Cortex of kidney (tissue), 1 donor: ENCODE measurements around the gene DGAT2.

ENCODE experiments used
- DNase-seq: peaks from one replicate; lab custom pipeline; 2025; lab: John Stamatoyannopoulos, UW

DGAT2 gene

GRCh38 chr11:75780888-75781287 lies 12.3 kb downstream of the DGAT2 start:
- DNase-seq = no peak

- DNase-seq = no peak
These were observed 12.7 kb downstream of the DGAT2 start for GRCh38 chr11:75781296-75781695.

GRCh38 chr11:75781831-75782230 lies 13.3 kb downstream of the DGAT2 start:
- no peak for DNase-seq

DNA sequence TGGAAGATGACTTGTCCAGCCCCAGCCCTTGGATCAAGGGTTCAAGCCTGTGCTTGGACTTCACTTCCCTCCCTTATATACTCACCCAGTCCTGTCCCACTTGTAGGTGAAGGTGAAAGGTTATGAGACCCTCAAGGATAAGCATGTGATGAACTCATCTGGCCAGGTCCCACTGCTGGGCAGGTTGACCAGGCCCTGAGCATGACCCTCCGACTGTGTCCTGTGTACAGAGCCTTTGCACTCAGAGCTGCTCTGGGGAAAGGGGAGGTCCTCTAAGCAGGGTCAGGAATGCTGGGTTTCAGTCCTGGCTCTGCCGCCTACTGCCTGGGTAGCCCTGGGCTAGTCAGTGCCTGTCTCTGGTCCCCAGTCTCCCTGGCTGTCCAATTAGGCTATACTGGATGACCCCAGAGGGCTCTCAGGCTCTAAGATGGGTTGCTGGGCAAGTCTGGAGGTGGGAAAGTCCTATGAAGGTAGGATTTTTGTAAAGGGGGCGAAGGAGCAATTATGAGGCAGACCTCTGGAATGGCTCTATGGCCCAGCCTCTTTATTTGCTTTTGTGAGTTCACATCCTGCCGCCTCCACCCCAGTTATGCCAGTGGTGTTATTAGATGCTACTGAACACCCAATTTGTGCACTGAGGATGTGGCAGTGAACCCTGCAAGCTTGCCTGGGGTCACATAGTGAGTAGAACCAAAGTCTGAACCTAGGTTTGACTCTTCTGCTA lies 14.1 kb downstream of the DGAT2 start:
- no peak for DNase-seq

- DNase-seq = no peak
These were observed 15.0 kb downstream of the DGAT2 start for GRCh38 chr11:75783416-75784084.

- DNase-seq = no peak
These were observed 15.5 kb downstream of the DGAT2 start for GRCh38 chr11:75784085-75784478.

GRCh38 chr11:75784506-75784905 lies 15.9 kb downstream of the DGAT2 start:
- no peak for DNase-seq

DNA sequence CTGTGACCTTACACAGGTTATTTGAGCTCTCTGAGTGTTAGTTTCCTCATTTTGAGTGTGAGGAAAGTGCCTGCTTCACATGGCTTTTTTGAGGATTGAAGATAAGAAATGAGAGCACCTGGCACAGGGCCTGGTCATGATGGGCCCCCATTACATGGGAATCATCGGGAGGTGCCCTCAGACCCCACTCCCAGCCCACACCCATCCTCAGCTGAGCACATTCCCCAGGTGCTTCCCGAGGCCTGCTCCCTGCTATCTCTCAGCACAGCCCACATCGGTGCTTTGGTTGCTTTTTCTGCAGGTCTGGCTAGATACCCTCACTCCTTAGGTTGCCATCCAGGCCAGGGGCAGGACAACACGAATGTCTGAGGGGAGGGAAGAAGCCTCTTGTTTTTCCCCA lies 16.6 kb downstream of the DGAT2 start:
- DNase-seq = no peak

- no peak for DNase-seq
These were observed 17.6 kb downstream of the DGAT2 start for GRCh38 chr11:75786101-75786736.

- no peak for DNase-seq
These were observed 20.9 kb downstream of the DGAT2 start for GRCh38 chr11:75789521-75789920.

DNA sequence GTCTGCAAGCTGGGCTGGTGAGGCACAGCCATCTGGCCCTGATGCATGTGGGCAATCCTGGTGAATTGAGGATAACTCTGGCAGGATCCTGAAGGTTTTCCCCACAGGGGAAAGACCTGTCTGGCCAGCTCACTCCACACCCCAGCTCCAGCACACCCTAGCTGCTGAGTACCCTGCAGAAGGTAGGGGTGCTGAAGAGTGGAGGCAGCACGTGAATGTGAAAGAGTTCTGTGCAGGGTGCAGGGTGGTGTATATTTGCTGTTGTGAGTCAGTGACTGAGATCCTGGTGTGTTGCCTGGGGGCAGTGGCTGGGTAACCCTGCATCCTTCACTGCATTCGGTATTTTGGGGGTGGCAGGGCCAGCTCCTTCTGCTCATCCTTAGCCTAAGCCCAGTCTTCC lies 22.4 kb downstream of the DGAT2 start:
- DNase-seq = no peak

DNA sequence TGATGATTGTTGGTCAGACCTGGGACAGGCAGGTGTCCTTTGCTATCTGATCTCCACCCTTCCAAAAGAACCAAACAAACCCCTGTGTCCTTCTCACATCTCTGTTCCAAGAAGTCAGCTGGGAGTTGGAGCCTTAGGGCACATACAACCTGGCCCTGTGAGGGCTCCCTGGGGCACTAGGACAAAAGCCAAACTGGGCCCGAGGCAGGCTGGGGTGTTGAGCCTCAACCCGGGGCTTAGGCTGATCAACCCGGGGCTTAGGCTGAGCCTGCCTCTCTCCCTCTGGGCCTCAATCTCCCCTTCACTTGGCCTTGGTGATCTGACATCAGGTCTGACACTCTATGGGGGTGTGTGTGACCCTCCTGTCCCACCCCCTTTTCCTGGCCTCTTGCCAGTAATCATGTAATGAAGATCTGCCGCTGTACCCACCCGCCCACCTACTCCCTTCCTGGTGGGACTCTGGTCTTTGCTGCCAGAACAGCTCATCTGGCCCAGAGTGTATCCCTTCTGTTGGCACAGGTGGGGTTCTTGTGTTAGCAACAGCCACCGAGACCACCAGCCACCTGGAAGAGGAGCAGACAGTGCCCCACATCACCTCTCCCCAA lies 23.7 kb downstream of the DGAT2 start:
- DNase-seq = no peak

- no peak for DNase-seq
These were observed 24.6 kb downstream of the DGAT2 start for GRCh38 chr11:75792997-75793800.

GRCh38 chr11:75793966-75794365 lies 25.4 kb downstream of the DGAT2 start:
- no peak for DNase-seq

DNA sequence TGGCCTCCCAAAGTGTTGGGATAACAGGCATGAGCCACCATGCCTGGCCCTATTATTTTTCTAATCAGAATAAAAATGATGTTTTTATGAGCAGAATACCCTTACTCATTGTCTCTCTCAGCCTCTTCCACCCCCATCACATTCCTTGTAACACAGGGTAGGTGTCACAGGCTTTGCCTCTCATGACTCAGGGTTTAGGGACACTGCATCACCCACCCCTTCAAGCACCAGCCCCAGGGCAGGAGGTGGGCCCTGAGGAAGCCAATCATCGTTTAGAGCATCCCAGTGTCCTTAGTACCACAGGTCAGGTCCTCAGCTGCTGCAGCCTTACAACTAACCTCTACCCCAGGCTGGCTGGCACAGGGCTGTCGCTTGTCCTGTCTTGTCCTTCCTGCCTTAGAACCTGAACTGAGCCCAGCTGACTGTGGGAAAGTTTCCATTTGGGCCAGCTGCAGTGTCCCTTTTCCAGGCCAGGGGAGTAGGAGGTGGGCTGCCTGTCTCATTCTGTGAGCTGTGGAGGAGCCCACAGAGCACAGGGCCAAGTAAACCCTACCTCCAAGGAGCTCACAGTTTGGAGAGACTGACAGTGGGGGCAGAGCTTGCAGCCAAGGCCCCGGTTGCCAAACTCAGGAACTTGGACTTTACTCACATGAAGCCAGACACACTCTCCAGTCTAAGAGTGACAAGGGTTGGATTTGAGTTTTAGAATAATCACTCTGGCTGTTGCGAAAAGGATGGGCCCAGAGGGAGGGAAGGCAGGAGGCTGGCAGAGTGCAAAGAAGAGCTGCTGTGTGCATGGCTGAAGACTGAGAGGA lies 26.9 kb downstream of the DGAT2 start:
- no peak for DNase-seq

DNA sequence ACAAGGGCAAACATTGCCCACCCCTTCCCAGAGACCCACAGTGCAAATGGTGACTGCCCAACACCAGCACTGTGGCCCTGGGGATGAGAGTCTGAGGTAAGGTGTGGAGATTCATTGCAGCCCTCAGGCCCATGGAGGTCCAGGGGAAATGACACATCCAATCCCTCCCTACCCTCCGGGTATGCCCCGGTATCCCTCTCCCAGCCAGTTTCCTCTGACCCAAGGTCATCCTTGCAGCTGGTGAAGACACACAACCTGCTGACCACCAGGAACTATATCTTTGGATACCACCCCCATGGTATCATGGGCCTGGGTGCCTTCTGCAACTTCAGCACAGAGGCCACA lies 27.5 kb downstream of the DGAT2 start:
- no peak for DNase-seq

- no peak for DNase-seq
These were observed 28.5 kb downstream of the DGAT2 start for GRCh38 chr11:75797116-75797515.

DNA sequence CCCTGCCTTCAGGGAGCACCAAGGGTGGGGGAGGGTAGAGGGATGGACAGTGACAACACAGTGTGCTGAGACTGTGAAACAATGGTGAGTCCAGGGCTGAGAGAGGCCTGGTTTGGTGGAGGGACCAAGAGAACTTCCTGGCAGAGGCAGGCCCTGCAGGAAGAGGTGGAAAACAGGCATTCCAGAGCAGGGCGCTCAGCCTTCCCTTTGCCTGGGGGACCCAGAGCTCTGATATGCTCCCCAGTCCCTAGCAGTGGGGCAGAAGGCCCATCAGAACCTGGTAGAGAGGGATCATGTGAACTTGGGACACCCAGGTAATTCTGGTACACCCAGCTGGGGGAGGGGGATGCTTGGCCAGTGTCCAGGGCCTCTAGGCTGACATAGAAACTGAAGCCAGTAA lies 29.2 kb downstream of the DGAT2 start:
- no peak for DNase-seq

- no peak for DNase-seq
These were observed 31.6 kb downstream of the DGAT2 start for GRCh38 chr11:75800136-75800675.

DNA sequence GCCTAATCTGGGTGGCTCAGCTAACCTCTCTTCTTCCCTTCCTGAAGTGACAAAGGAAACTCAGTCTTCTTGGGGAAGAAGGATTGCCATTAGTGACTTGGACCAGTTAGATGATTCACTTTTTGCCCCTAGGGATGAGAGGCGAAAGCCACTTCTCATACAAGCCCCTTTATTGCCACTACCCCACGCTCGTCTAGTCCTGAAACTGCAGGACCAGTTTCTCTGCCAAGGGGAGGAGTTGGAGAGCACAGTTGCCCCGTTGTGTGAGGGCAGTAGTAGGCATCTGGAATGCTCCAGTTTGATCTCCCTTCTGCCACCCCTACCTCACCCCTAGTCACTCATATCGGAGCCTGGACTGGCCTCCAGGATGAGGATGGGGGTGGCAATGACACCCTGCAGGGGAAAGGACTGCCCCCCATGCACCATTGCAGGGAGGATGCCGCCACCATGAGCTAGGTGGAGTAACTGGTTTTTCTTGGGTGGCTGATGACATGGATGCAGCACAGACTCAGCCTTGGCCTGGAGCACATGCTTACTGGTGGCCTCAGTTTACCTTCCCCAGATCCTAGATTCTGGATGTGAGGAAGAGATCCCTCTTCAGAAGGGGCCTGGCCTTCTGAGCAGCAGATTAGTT lies 32.3 kb downstream of the DGAT2 start:
- no peak for DNase-seq
